ENCODE measurements around the gene CDC42EP2. TPM values are rescaled to one million over a fixed set of nuclear protein-coding genes. Genes with fewer than 3 reads are reported as not detected.

Gene CDC42EP2
- total RNA-seq, 6 experiments from 2014 or later = 0.55 to 3.4 (median 2.3) TPM

DNA sequence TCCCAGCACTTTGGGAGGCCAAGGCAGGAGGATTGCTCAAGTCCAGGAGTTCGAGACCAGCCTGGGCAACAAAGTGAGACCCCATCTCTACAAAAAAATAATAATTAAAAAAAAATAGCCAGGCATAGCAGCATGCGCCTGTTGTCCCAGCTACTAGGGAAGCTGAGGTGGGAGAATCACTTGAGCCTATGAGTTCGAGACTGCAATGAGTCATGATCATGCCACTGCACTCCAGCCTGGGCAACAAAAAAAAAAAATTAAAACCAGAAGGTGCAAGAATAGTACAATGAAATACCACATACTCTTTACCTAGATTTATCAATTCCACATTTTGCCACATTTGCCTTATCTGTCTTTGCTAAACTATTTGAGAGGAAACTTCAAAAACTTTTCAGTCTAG is 27.2 kb downstream of the CDC42EP2 start:
- intact Hi-C loops (cut with DNase I) = no loop called here
- 95% methylated on average over 3 of the region's 3 CpGs for WGBS (ENCODE audit: insufficient coverage, low coverage, low lambda C conversion rate, missing lambda C conversion rate)
- no peaks in the 10 kb centered on the region for H3K9me3 ChIP-seq
- ATAC-seq (no peak), DNase-seq (no peak)
- no peaks in the 10 kb centered on the region for H3K27me3 ChIP-seq
- H3K27ac ChIP-seq = no peak overlapping the region
- H3K4me3 ChIP-seq = no peak overlapping the region
- no peaks in the 10 kb centered on the region for H3K4me1 ChIP-seq
- TF ChIP-seq POLR2A (IDR thresholded peaks at IDR 0.05) = no peak
- TF ChIP-seq, protein P1, sequence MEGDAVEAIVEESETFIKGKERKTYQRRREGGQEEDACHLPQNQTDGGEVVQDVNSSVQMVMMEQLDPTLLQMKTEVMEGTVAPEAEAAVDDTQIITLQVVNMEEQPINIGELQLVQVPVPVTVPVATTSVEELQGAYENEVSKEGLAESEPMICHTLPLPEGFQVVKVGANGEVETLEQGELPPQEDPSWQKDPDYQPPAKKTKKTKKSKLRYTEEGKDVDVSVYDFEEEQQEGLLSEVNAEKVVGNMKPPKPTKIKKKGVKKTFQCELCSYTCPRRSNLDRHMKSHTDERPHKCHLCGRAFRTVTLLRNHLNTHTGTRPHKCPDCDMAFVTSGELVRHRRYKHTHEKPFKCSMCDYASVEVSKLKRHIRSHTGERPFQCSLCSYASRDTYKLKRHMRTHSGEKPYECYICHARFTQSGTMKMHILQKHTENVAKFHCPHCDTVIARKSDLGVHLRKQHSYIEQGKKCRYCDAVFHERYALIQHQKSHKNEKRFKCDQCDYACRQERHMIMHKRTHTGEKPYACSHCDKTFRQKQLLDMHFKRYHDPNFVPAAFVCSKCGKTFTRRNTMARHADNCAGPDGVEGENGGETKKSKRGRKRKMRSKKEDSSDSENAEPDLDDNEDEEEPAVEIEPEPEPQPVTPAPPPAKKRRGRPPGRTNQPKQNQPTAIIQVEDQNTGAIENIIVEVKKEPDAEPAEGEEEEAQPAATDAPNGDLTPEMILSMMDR (IDR thresholded peaks at IDR 0.05) = no peak
- peaks cover 25 to 74% (median 44%) of the 10 kb centered on the region in 4 donors for H3K36me3 ChIP-seq

DNA sequence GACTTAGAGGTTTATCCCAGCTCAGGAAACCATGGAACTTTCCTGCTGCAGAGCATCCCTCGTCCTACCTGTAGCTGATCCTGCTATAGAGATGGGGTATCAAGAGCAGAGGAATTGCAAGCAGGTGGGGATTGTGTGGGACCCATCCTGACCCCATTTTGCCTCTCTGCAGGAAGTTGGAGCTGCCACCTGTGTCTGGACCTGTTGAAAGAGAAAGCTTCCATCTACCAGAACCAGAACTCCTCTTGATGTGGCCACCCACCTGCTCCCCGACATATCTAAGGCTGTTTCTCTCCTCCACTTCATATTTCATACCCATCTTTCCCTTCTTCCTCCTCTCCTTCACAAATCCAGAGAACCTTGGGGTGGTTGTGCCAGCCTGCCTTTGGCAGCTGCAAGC is 36.8 kb downstream of the CDC42EP2 start:
- TF ChIP-seq, protein P1 (IDR thresholded peaks at IDR 0.05) = no peak
- TF ChIP-seq POLR2A (IDR thresholded peaks at IDR 0.05) = no peak
- peaks cover 0 to 57% (median 26%) of the 10 kb centered on the region in 4 donors for H3K36me3 ChIP-seq
- H3K27me3 ChIP-seq = no peaks in the 10 kb centered on the region
- no peak overlapping the region for H3K27ac ChIP-seq
- intact Hi-C loops (cut with DNase I) = no loop called here
- 88% methylated on average over 2 of the region's 2 CpGs for WGBS (ENCODE audit: insufficient coverage, low coverage, low lambda C conversion rate, missing lambda C conversion rate)
- DNase-seq = no peak
- H3K9me3 ChIP-seq = no peaks in the 10 kb centered on the region
- H3K4me1 ChIP-seq = peaks cover 0 to 14% (median 5%) of the 10 kb centered on the region in 4 donors
- ATAC-seq = no peak
- no peak overlapping the region for H3K4me3 ChIP-seq

DNA sequence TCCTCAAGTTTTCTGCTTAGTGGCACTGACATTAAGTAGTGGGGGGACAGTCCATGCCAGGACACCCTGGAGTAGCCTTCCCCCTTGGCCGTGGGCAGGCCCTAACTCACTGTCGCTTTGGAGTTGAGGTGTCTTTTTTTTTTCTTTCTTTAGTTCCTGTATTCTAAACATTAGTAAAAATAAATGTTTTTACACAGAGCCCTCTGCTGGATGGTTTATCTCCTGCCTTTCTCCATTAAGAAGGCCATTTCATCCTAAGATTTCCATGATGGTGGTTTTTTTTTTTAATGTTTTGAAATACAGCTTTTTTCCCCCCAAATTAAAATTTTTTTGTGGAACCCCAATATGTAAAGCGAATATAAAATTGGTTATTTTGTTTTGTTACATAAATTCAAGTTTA is 38.1 kb downstream of the CDC42EP2 start:
- no peak overlapping the region for H3K27ac ChIP-seq
- H3K9me3 ChIP-seq = no peaks in the 10 kb centered on the region
- WGBS (ENCODE audit: insufficient coverage, low coverage, low lambda C conversion rate, missing lambda C conversion rate) = 72% methylated on average over 3 of the region's 3 CpGs
- no peak overlapping the region for H3K4me3 ChIP-seq
- ATAC-seq (no peak), DNase-seq (no peak)
- no peaks in the 10 kb centered on the region for H3K27me3 ChIP-seq
- intact Hi-C loops (cut with DNase I) = no loop called here
- peaks cover 0 to 45% (median 21%) of the 10 kb centered on the region in 4 donors for H3K36me3 ChIP-seq
- TF ChIP-seq POLR2A (IDR thresholded peaks at IDR 0.05) = no peak
- TF ChIP-seq, protein P1 (IDR thresholded peaks at IDR 0.05) = peak in 3 of 4 donors; percentile 23 to 28 (median 25)
- peaks cover 0 to 23% (median 7%) of the 10 kb centered on the region in 4 donors for H3K4me1 ChIP-seq

DNA sequence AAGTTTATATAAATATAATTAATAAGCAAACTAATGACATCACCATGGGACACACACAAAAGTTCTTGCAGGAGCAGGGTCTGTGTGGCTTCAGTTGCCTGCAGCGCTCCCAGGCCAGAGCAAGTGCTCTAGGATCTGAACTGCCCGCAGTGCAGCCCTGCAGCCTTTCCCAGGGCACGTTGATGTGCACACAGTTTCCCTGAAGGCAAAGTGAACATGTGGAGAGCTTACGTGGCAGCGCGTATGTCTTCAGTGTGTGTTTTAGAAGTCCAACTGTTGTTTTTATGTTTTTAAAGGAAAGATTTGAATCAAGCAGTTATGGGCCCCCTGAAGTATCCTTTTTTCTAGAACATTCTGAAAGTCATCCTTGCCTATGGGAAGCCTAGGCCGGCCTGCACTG is 38.7 kb downstream of the CDC42EP2 start:
- no peak overlapping the region for H3K27ac ChIP-seq
- peaks cover 0 to 29% (median 10%) of the 10 kb centered on the region in 4 donors for H3K4me1 ChIP-seq
- DNase-seq (no peak), ATAC-seq (no peak)
- H3K4me3 ChIP-seq = no peak overlapping the region
- H3K9me3 ChIP-seq = no peaks in the 10 kb centered on the region
- TF ChIP-seq, protein P1 (IDR thresholded peaks at IDR 0.05) = no peak
- no peak for TF ChIP-seq POLR2A (IDR thresholded peaks at IDR 0.05)
- peaks cover 0 to 39% (median 17%) of the 10 kb centered on the region in 4 donors for H3K36me3 ChIP-seq
- H3K27me3 ChIP-seq = no peaks in the 10 kb centered on the region
- intact Hi-C loops (cut with DNase I) = no loop called here
- 80% methylated on average over 7 of the region's 7 CpGs for WGBS (ENCODE audit: insufficient coverage, low coverage, low lambda C conversion rate, missing lambda C conversion rate)

DNA sequence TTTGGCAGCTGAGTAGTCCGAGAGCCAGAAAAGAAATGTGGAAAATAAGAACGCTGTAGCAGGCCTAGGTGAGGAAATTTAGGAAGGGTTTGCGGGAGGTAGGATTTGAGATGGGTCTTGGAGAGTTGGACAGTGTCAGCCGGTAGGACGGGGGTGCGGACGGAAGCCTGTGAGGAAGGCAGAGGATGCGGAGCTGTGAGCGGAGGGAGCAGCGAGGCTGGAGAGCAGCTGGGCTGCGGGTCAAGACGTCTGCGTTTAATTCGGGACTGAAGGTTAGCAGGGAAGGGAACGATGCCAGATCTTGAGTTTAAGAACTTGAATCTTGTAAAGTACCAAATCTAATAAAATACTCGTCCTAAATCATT is 39.2 kb downstream of the CDC42EP2 start:
- TF ChIP-seq, protein P1 (IDR thresholded peaks at IDR 0.05) = no peak
- no peak for TF ChIP-seq POLR2A (IDR thresholded peaks at IDR 0.05)
- ATAC-seq (no peak), DNase-seq (no peak)
- Histone ChIP-seq H3K27ac (no peak overlapping the region), H3K36me3 (peaks cover 0 to 34% (median 13%) of the 10 kb centered on the region in 4 donors), H3K4me3 (peak overlapping the region in 2 of 3 donors; percentile 64 to 65), H3K27me3 (no peaks in the 10 kb centered on the region), H3K4me1 (peaks cover 0 to 34% (median 10%) of the 10 kb centered on the region in 4 donors), H3K9me3 (no peaks in the 10 kb centered on the region)
- intact Hi-C loops (cut with DNase I) = no loop called here
- 47% methylated on average over 15 of the region's 16 CpGs for WGBS (ENCODE audit: insufficient coverage, low coverage, low lambda C conversion rate, missing lambda C conversion rate)
